WTC11 (cell line): ENCODE results near the gene P2RY6. TPM values are rescaled to one million over a fixed set of nuclear protein-coding genes. Genes with fewer than 3 reads are reported as not detected.

Experiments used
- ATAC-seq: fragments of 200-7000 bp; cut with Tn5 transposase; 2 replicates; pipeline ENCODE4 v1.10.0; 2021; ENCODE audit warnings: mild to moderate bottlenecking, moderate library complexity
- CTCF ChIA-PET: fragments of 300-600 bp; sonication (Branson Sonifier 250); formaldehyde crosslinking; loops from one replicate; lab custom pipeline; 2021; ENCODE audit warnings: antibody characterized with exemption; lab: Charles Lee
- POLR2A ChIA-PET: fragments of 350-600 bp; sonication (Branson Sonifier 250); formaldehyde crosslinking; loops from one replicate; lab custom pipeline; 2021; ENCODE audit warnings: antibody characterized with exemption; lab: Charles Lee
- DNase-seq: peaks from one replicate; pipeline ENCODE4 v3.0.0; 2021; ENCODE audit warnings: low spot score
- H3K27ac Mint-ChIP-seq: 2 replicates; pipeline ENCODE4 v1.8.0; 2021; ENCODE audit warnings: mixed read lengths
- H3K27me3 Mint-ChIP-seq: 2 replicates; pipeline ENCODE4 v1.8.0; 2021; ENCODE audit warnings: low read depth, mild to moderate bottlenecking, moderate library complexity, mixed read lengths
- H3K36me3 Mint-ChIP-seq: 2 replicates; pipeline ENCODE4 v1.8.0; 2021; ENCODE audit warnings: mixed read lengths
- H3K4me1 Mint-ChIP-seq: 2 replicates; pipeline ENCODE4 v1.8.0; 2022; ENCODE audit warnings: mixed read lengths
- H3K4me3 Mint-ChIP-seq: 2 replicates; pipeline ENCODE4 v1.8.0; 2021; ENCODE audit warnings: mild to moderate bottlenecking, moderate library complexity, mixed read lengths
- H3K9me3 Mint-ChIP-seq: 2 replicates; pipeline ENCODE4 v1.8.0; 2021; ENCODE audit warnings: mixed read lengths
- GRHL2 ChIP-seq: fragments of 250-450 bp; sonication (Bioruptor Pico); IDR thresholded peaks from 2 replicates; pipeline ENCODE4 v1.8.0; 2022; ENCODE audit warnings: mild to moderate bottlenecking, moderate library complexity; ENCODE audit not compliant: insufficient replicate concordance, severe bottlenecking
- HMGXB4 ChIP-seq: sonication (generic); formaldehyde crosslinking; IDR thresholded peaks from 2 replicates; pipeline ENCODE4 v1.8.1; 2023; ENCODE audit warnings: mild to moderate bottlenecking, moderate library complexity, missing genetic modification reagents
- NR1H2 ChIP-seq: sonication (generic); formaldehyde crosslinking; IDR thresholded peaks from 2 replicates; pipeline ENCODE4 v1.9.0; 2021; ENCODE audit warnings: mild to moderate bottlenecking, moderate library complexity, missing genetic modification reagents
- SMAD3 ChIP-seq: sonication (generic); formaldehyde crosslinking; IDR thresholded peaks from 2 replicates; pipeline ENCODE4 v1.8.0; 2022; ENCODE audit warnings: missing genetic modification reagents, mild to moderate bottlenecking, borderline replicate concordance
- SMAD4 ChIP-seq: sonication (generic); formaldehyde crosslinking; IDR thresholded peaks from 2 replicates; pipeline ENCODE4 v1.8.0; 2022; ENCODE audit warnings: mild to moderate bottlenecking, missing genetic modification reagents
- TEAD4 ChIP-seq: sonication (generic); formaldehyde crosslinking; IDR thresholded peaks from 2 replicates; pipeline ENCODE4 v1.8.0; 2022; ENCODE audit warnings: mild to moderate bottlenecking, missing genetic modification reagents
- ZNF138 ChIP-seq: sonication (generic); formaldehyde crosslinking; conservative IDR thresholded peaks from 2 replicates; pipeline ENCODE4 v1.8.1; 2022; ENCODE audit warnings: mild to moderate bottlenecking, moderate library complexity, missing genetic modification reagents
- ZNF281 ChIP-seq: sonication (generic); formaldehyde crosslinking; IDR thresholded peaks from 2 replicates; pipeline ENCODE4 v1.8.0; 2023; ENCODE audit warnings: mild to moderate bottlenecking, missing genetic modification reagents
- ZNF416 ChIP-seq: fragments of 250-450 bp; sonication (Bioruptor Pico); IDR thresholded peaks from 2 replicates; pipeline ENCODE4 v1.9.0; 2021; ENCODE audit warnings: mild to moderate bottlenecking, inconsistent platforms
- ZNF423 ChIP-seq: fragments of 250-450 bp; sonication (Bioruptor Pico); IDR thresholded peaks from 2 replicates; pipeline ENCODE4 v2.1.2; 2022; ENCODE audit warnings: mild to moderate bottlenecking, moderate library complexity
- ZNF671 ChIP-seq: fragments of 250-450 bp; sonication (Bioruptor Pico); IDR thresholded peaks from 2 replicates; pipeline ENCODE4 v1.8.0; 2021; ENCODE audit warnings: mild to moderate bottlenecking
- total RNA-seq: library from RNA; stranded (reverse); gene quantifications from 3 replicates; pipeline ENCODE4 v1.2.3, GENCODE V29; 2021
- TF ChIP-seq, protein P1 (sequence below): sonication (generic); formaldehyde crosslinking; IDR thresholded peaks from 2 replicates; pipeline ENCODE4 v1.8.0; 2022; ENCODE audit warnings: mild to moderate bottlenecking, missing genetic modification reagents
- TF ChIP-seq, protein P2 (sequence below): sonication (generic); formaldehyde crosslinking; IDR thresholded peaks from 2 replicates; pipeline ENCODE4 v1.8.0; 2023; ENCODE audit warnings: missing genetic modification reagents
- TF ChIP-seq, protein P3 (sequence below): sonication (generic); formaldehyde crosslinking; IDR thresholded peaks from 2 replicates; pipeline ENCODE4 v1.8.1; 2023; ENCODE audit warnings: mild to moderate bottlenecking, missing genetic modification reagents, moderate library complexity
- TF ChIP-seq, protein P4 (sequence below): fragments of 200-600 bp; IDR thresholded peaks from 2 replicates; pipeline ENCODE4 v1.8.0; 2022; ENCODE audit warnings: antibody characterized with exemption
- TF ChIP-seq, protein P5 (sequence below): sonication (generic); formaldehyde crosslinking; IDR thresholded peaks from 2 replicates; pipeline ENCODE4 v1.8.0; 2022; ENCODE audit warnings: mild to moderate bottlenecking, missing genetic modification reagents

The P2RY6 gene
- total RNA-seq, 1 experiment from 2014 or later: not detected

DNA sequence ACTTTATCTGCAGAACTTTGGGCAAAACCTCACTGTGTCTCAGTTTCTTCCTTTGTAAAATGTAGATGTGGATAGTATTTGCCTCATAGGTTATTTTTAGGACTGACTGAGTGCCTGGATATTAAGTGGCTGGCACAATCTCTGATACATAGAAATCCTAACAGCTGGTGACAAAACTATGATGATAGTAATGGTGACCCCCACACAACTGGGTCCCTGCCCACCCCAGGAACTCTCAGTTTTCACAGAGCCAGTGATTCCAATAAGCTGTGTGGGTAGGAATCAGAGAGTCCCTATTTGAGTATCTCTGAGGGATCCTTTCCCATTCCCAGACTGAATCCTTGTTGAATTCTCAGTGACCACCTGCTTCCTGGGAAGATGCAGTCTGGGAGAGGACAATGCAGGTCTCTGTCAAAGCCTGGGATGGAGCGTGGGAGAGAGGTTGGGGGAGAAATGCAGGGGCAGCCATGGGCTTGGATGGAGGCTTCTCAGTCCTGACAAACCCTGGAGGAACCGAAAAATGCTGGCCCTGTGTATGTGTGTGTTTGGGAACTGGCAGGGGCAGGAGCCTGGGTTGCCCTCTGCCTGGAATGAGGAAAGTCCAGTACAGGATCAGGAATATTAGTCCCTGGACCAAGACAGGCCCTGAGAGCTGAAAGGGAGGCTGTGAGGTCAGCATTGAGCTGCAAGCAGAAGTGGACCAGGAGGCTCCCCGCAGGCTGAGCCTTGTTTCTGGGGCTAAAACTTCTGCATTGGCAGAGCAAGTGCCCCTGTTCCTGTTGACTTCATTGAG is 6.1 kb upstream of the P2RY6 start:
- TF ChIP-seq SMAD3 (no peak), SMAD4 (no peak), ZNF138 (no peak), ZNF281 (no peak)
- TF ChIP-seq, protein P1, sequence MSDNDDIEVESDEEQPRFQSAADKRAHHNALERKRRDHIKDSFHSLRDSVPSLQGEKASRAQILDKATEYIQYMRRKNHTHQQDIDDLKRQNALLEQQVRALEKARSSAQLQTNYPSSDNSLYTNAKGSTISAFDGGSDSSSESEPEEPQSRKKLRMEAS: no peak
- no peak overlapping the region for H3K27ac Mint-ChIP-seq
- ChIA-PET POLR2A (no interaction called here), CTCF (interaction anchor here (0.7 to 3.9 kb wide), 4 partner anchors 13 to 69 kb away, joined by 3 to 16 read pairs (median 6); no protein-coding TSS in a partner anchor)
- no peaks in the 10 kb centered on the region for H3K36me3 Mint-ChIP-seq
- H3K27me3 Mint-ChIP-seq: peaks cover 40% of the 10 kb centered on the region
- H3K4me1 Mint-ChIP-seq: peaks cover 27% of the 10 kb centered on the region
- ATAC-seq (no peak), DNase-seq (no peak)
- no peaks in the 10 kb centered on the region for H3K9me3 Mint-ChIP-seq
- no peak overlapping the region for H3K4me3 Mint-ChIP-seq

GRCh38 chr11:73266646-73267020 is 5.5 kb upstream of the P2RY6 start:
- Mint-ChIP-seq H3K9me3 (no peaks in the 10 kb centered on the region), H3K27me3 (peaks cover 40% of the 10 kb centered on the region), H3K4me1 (peaks cover 32% of the 10 kb centered on the region), H3K36me3 (no peaks in the 10 kb centered on the region), H3K4me3 (no peak overlapping the region)
- no peak for ATAC-seq
- POLR2A ChIA-PET: no interaction called here
- no peak for DNase-seq
- CTCF ChIA-PET: interaction anchor here (0.9 to 2.0 kb wide), 3 partner anchors 14 to 85 kb away, joined by 3 to 8 read pairs (median 3); no protein-coding TSS in a partner anchor
- TF ChIP-seq, protein P2, sequence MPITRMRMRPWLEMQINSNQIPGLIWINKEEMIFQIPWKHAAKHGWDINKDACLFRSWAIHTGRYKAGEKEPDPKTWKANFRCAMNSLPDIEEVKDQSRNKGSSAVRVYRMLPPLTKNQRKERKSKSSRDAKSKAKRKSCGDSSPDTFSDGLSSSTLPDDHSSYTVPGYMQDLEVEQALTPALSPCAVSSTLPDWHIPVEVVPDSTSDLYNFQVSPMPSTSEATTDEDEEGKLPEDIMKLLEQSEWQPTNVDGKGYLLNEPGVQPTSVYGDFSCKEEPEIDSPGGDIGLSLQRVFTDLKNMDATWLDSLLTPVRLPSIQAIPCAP: no peak
- TF ChIP-seq, all 79 proteins: peak for 0
- H3K27ac Mint-ChIP-seq: no peak overlapping the region

DNA sequence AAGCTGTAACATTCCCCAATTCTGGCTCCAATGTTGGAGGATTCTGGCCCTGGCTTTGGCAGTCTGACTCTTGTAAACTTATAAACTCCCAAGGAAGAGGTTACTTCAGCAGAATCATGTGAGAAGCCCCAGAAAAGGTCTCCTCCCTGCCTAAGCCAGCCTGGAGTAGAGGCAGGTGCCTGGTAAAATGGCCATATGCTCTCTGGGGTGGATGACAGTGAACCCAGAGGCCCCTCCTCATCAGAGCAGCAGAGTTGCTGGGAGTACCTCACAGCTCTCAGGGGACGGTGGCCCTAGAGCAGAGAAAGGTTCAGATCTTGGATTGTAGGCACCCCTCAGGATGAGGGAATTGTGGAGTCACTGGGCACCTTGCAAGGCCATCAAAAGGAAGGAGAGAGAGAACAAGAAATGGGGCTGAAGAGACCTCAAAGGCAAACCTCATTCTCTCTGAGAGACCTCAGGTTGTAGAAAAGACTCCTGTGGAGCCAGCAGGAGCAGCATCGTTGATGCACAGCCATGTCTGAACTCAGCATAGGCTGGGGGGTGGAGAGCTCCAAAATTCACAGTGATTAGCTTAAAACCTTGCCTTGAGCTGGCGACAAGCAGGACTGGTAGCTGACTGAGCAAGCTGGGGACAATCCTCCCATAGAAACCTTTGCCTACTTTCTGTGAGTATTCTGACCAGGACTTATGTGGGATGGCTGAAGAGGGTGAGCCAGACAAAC is 4.9 kb upstream of the P2RY6 start:
- no peak for ATAC-seq
- DNase-seq: no peak
- ChIA-PET POLR2A (interaction anchor here (1.5 kb wide), 1 partner anchor 68 kb away, joined by 3 read pairs; no protein-coding TSS in a partner anchor), CTCF (interaction anchor here (0.6 to 5.0 kb wide), 8 partner anchors 14 to 84 kb away, joined by 3 to 36 read pairs (median 6); partner anchors contain the start of gene ARHGEF17)
- Mint-ChIP-seq H3K9me3 (no peaks in the 10 kb centered on the region), H3K27me3 (peaks cover 40% of the 10 kb centered on the region), H3K27ac (no peak overlapping the region), H3K36me3 (no peaks in the 10 kb centered on the region), H3K4me1 (peaks cover 36% of the 10 kb centered on the region), H3K4me3 (no peak overlapping the region)
- TF ChIP-seq HMGXB4 (CRISPR knock-in tag): no peak
- TF ChIP-seq ZNF281: no peak
- no peak for TF ChIP-seq NR1H2 (CRISPR knock-in tag)
- no peak for TF ChIP-seq ZNF423
- TF ChIP-seq, protein P3, sequence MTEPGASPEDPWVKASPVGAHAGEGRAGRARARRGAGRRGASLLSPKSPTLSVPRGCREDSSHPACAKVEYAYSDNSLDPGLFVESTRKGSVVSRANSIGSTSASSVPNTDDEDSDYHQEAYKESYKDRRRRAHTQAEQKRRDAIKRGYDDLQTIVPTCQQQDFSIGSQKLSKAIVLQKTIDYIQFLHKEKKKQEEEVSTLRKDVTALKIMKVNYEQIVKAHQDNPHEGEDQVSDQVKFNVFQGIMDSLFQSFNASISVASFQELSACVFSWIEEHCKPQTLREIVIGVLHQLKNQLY (CRISPR knock-in tag): no peak
- TF ChIP-seq, protein P4, sequence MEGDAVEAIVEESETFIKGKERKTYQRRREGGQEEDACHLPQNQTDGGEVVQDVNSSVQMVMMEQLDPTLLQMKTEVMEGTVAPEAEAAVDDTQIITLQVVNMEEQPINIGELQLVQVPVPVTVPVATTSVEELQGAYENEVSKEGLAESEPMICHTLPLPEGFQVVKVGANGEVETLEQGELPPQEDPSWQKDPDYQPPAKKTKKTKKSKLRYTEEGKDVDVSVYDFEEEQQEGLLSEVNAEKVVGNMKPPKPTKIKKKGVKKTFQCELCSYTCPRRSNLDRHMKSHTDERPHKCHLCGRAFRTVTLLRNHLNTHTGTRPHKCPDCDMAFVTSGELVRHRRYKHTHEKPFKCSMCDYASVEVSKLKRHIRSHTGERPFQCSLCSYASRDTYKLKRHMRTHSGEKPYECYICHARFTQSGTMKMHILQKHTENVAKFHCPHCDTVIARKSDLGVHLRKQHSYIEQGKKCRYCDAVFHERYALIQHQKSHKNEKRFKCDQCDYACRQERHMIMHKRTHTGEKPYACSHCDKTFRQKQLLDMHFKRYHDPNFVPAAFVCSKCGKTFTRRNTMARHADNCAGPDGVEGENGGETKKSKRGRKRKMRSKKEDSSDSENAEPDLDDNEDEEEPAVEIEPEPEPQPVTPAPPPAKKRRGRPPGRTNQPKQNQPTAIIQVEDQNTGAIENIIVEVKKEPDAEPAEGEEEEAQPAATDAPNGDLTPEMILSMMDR: no peak
- no peak for TF ChIP-seq GRHL2 (CRISPR knock-in tag)
- TF ChIP-seq, protein P5, sequence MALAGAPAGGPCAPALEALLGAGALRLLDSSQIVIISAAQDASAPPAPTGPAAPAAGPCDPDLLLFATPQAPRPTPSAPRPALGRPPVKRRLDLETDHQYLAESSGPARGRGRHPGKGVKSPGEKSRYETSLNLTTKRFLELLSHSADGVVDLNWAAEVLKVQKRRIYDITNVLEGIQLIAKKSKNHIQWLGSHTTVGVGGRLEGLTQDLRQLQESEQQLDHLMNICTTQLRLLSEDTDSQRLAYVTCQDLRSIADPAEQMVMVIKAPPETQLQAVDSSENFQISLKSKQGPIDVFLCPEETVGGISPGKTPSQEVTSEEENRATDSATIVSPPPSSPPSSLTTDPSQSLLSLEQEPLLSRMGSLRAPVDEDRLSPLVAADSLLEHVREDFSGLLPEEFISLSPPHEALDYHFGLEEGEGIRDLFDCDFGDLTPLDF (CRISPR knock-in tag): no peak
- no peak for TF ChIP-seq TEAD4 (CRISPR knock-in tag)
- no peak for TF ChIP-seq ZNF671 (CRISPR knock-in tag)
- TF ChIP-seq ZNF416 (CRISPR knock-in tag): no peak
